Measurements from ENCODE around the gene LRP1B.

Gene LRP1B

DNA sequence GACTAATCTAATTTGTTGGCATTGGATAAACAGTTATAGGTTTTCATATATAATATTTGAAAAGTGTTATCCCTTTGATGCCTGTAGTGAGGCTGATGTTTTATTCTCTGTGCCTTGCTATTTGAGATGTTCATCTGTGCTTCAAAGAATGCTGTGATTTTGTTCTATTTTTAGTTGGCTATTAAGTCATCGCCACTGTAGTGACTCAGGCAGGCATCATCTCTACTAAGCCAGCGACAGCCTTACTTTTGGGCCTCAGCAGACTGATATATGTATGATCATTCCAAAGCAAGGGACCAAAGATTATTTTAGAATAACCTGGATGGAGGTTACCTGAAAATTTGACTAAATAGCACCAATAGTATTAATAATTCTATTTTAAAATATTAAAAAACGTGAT lies 1676.1 kb downstream of the LRP1B start:
- Histone ChIP-seq H3K9me2 (replicated peaks; ENCODE audit: low read depth, low read length) (no peaks in the 10 kb centered on the region), H3F3A (ENCODE audit: low read depth) (no peaks in the 10 kb centered on the region), H3K4me3 (ENCODE audit: low read length, poor library complexity, severe bottlenecking) (no peak overlapping the region), H3K9ac (ENCODE audit: low read depth, low read length, poor library complexity, severe bottlenecking) (no peak overlapping the region), H3K4me2 (ENCODE audit: low read depth, low read length, poor library complexity, severe bottlenecking) (no peak overlapping the region), H4K20me1 (ENCODE audit: insufficient read depth, low read length, poor library complexity, severe bottlenecking) (no peaks in the 10 kb centered on the region), H3K36me3 (ENCODE audit: insufficient read depth, low read length) (no peaks in the 10 kb centered on the region), H3K4me1 (ENCODE audit: insufficient read depth, low read length, poor library complexity, severe bottlenecking) (no peaks in the 10 kb centered on the region), H3K9me3 (ENCODE audit: insufficient read depth, low read depth, low read length) (no peaks in the 10 kb centered on the region), H3K79me2 (ENCODE audit: insufficient read depth, low read length) (no peaks in the 10 kb centered on the region), H2AFZ (ENCODE audit: low read length) (no peak overlapping the region), H3K27me3 (ENCODE audit: insufficient read depth, low read length, poor library complexity, severe bottlenecking) (no peaks in the 10 kb centered on the region)
- TF ChIP-seq, protein P1, sequence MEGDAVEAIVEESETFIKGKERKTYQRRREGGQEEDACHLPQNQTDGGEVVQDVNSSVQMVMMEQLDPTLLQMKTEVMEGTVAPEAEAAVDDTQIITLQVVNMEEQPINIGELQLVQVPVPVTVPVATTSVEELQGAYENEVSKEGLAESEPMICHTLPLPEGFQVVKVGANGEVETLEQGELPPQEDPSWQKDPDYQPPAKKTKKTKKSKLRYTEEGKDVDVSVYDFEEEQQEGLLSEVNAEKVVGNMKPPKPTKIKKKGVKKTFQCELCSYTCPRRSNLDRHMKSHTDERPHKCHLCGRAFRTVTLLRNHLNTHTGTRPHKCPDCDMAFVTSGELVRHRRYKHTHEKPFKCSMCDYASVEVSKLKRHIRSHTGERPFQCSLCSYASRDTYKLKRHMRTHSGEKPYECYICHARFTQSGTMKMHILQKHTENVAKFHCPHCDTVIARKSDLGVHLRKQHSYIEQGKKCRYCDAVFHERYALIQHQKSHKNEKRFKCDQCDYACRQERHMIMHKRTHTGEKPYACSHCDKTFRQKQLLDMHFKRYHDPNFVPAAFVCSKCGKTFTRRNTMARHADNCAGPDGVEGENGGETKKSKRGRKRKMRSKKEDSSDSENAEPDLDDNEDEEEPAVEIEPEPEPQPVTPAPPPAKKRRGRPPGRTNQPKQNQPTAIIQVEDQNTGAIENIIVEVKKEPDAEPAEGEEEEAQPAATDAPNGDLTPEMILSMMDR (conservative IDR thresholded peaks at IDR 0.05; ENCODE audit: low read length) = no peak

DNA sequence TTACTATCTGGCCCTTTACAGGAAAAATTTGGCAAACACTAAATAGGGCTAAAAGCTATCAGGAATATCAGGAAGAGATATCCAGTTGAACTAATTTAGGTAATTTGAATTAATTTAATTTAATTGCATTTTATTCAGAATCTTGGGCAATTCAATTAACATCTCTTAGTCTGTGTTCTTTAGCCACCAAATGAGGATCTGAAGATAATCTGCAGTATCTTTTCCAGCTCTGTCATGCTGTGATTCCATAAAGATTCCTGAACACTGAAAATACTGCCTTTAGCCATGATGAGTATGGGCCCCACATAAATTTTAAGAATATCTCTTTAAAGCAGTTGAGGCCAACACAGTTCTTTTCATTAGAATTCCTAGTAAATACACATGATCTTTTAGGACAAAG lies 1679.5 kb downstream of the LRP1B start:
- H2AFZ ChIP-seq (ENCODE audit: low read length) = no peak overlapping the region
- H3K36me3 ChIP-seq (ENCODE audit: insufficient read depth, low read length) = no peaks in the 10 kb centered on the region
- no peak overlapping the region for H3K9ac ChIP-seq (ENCODE audit: low read depth, low read length, poor library complexity, severe bottlenecking)
- H3F3A ChIP-seq (ENCODE audit: low read depth) = no peaks in the 10 kb centered on the region
- H3K27me3 ChIP-seq (ENCODE audit: insufficient read depth, low read length, poor library complexity, severe bottlenecking) = no peaks in the 10 kb centered on the region
- H4K20me1 ChIP-seq (ENCODE audit: insufficient read depth, low read length, poor library complexity, severe bottlenecking) = no peaks in the 10 kb centered on the region
- no peak overlapping the region for H3K4me2 ChIP-seq (ENCODE audit: low read depth, low read length, poor library complexity, severe bottlenecking)
- H3K9me3 ChIP-seq (ENCODE audit: insufficient read depth, low read depth, low read length) = no peaks in the 10 kb centered on the region
- no peaks in the 10 kb centered on the region for H3K9me2 ChIP-seq (replicated peaks; ENCODE audit: low read depth, low read length)
- no peak for TF ChIP-seq EZH2phosphoT487 (IDR thresholded peaks at IDR 0.05; ENCODE audit: borderline replicate concordance)
- TF ChIP-seq, protein P1 (conservative IDR thresholded peaks at IDR 0.05; ENCODE audit: low read length) = no peak
- H3K4me3 ChIP-seq (ENCODE audit: low read length, poor library complexity, severe bottlenecking) = no peak overlapping the region
- H3K79me2 ChIP-seq (ENCODE audit: insufficient read depth, low read length) = no peaks in the 10 kb centered on the region
- no peaks in the 10 kb centered on the region for H3K4me1 ChIP-seq (ENCODE audit: insufficient read depth, low read length, poor library complexity, severe bottlenecking)

GRCh38 chr2:140442319-140442718 lies 1688.5 kb downstream of the LRP1B start:
- no peak overlapping the region for H3K9ac ChIP-seq (ENCODE audit: low read depth, low read length, poor library complexity, severe bottlenecking)
- H4K20me1 ChIP-seq (ENCODE audit: insufficient read depth, low read length, poor library complexity, severe bottlenecking) = no peaks in the 10 kb centered on the region
- H3K4me1 ChIP-seq (ENCODE audit: insufficient read depth, low read length, poor library complexity, severe bottlenecking) = no peaks in the 10 kb centered on the region
- no peak overlapping the region for H3K4me3 ChIP-seq (ENCODE audit: low read length, poor library complexity, severe bottlenecking)
- H3K9me2 ChIP-seq (replicated peaks; ENCODE audit: low read depth, low read length) = no peaks in the 10 kb centered on the region
- no peaks in the 10 kb centered on the region for H3K36me3 ChIP-seq (ENCODE audit: insufficient read depth, low read length)
- H3K9me3 ChIP-seq (ENCODE audit: insufficient read depth, low read depth, low read length) = no peaks in the 10 kb centered on the region
- TF ChIP-seq, protein P1 (conservative IDR thresholded peaks at IDR 0.05; ENCODE audit: low read length) = no peak
- no peak for TF ChIP-seq EZH2phosphoT487 (IDR thresholded peaks at IDR 0.05; ENCODE audit: borderline replicate concordance)
- H3K27me3 ChIP-seq (ENCODE audit: insufficient read depth, low read length, poor library complexity, severe bottlenecking) = no peaks in the 10 kb centered on the region
- H2AFZ ChIP-seq (ENCODE audit: low read length) = no peak overlapping the region
- H3K4me2 ChIP-seq (ENCODE audit: low read depth, low read length, poor library complexity, severe bottlenecking) = no peak overlapping the region
- H3K79me2 ChIP-seq (ENCODE audit: insufficient read depth, low read length) = no peaks in the 10 kb centered on the region
- no peaks in the 10 kb centered on the region for H3F3A ChIP-seq (ENCODE audit: low read depth)
